LHCN-M2 (cell line): Measurements from ENCODE around the gene KLF11. TPM values are rescaled to one million over a fixed set of nuclear protein-coding genes. Genes with fewer than 3 reads are reported as not detected.
A peak's percentile ranks its signal among the peaks of the same experiment; 100 is the strongest.

Source experiments
- DNase-seq: peaks from one replicate; pipeline ENCODE4 v3.0.0-alpha.2; 2012; ENCODE audit warnings: low read depth
- total RNA-seq: library from RNA; depleted of rRNA; stranded (reverse); fragments of >200 nt; gene quantifications from 2 replicates; pipeline ENCODE4 v1.2.3, GENCODE V29; 2014

Gene KLF11
- total RNA-seq, 1 experiment from 2014 or later = 3.1 TPM

DNA sequence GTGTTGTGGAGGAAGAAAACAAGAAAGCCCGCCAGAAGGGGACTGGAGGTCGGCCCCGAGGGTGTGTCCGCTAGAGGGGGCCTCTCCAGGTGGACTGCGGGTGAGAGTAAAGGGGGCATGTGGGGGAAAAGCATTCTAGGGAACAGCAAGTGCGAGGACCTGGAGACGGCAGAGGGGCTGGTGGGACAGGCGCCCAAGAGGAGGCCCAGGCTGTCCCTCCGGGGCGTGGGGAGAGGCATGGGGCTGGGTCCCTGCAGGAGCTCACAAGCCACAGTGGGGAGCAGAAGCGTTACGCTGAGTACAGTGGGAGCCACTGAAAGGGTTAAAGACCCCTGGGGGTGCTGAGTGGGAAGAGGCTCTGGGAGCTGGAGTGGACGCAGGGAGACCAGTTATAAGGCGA lies 1.6 kb upstream of the KLF11 start:
- no peak for DNase-seq

DNA sequence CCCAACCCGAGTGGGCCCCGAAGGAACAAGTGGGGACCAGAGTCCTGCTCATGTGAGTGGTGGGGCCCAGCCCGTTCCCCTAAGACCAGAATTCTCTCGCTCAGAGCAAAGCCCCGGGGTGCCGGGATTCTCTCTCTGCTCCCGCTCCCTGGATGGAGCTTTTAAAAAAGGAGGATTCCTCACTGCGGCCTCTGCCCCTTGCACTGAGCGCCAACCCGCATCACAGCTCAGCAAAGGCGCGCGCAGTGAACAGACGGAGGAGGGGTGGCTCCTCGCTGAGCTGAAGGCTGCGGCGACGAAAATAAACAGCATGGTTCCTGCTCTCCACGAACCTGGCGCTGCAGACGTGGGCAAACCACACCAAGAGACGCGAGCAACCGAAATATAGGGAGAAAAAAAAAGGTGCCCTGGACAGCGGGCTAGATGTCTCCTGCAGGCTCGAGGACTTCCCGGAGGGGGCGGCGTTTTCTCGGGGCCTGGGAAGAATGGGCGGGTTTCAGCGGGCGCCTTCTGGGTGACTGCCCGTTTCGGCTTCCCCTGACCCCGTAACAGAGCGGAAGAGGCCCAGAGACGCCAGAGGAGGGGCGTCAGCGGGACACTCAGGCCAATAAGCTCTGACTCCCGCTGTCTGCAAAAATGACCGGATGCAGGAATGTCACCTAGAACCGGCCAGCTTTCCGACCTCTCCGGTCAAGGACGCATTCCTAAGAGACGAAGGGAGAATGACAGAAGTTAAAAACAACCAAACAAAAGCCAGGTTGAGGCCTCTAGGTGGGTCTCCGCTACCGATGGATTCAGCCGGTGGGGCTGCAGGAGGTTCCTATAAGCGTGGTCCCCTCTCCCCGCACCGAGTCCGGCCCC lies 819 bp upstream of the KLF11 start:
- DNase-seq = no peak

DNA sequence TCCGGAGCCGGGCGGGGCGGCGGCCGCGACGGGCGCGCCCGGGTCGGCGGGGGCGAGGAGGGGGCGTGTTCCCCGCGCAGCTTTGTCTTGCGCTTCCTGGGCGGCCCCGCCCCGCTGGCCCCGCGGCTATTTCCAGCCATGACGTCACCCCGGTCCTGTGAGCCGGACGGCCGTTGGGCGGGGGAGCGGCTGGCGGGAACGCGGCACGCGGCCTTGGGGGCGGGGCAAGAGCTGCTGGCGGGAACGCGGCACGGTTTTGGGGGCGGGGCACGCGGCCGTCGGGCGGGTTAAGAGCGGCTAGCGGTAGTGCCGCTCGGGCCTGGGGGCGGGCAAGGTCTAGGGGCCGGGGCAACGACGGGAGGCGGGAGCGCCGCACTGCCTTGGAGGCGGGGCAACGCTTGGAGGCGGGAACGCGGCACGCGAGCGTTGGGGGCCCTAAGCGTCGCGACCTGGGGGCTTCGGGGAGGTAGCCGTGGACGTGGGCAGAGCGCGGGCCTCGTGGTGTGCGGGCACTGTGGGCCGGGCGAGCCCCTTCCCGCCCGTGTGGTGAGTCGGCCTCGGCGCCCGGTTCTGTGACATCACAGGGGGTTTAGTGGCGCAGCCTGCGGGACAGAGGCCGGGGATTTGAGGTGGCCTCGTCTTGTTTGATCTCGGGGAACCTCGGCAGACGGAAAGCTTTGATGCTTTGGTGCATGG lies 704 bp downstream of the KLF11 start:
- peak; percentile 77 for DNase-seq

DNA sequence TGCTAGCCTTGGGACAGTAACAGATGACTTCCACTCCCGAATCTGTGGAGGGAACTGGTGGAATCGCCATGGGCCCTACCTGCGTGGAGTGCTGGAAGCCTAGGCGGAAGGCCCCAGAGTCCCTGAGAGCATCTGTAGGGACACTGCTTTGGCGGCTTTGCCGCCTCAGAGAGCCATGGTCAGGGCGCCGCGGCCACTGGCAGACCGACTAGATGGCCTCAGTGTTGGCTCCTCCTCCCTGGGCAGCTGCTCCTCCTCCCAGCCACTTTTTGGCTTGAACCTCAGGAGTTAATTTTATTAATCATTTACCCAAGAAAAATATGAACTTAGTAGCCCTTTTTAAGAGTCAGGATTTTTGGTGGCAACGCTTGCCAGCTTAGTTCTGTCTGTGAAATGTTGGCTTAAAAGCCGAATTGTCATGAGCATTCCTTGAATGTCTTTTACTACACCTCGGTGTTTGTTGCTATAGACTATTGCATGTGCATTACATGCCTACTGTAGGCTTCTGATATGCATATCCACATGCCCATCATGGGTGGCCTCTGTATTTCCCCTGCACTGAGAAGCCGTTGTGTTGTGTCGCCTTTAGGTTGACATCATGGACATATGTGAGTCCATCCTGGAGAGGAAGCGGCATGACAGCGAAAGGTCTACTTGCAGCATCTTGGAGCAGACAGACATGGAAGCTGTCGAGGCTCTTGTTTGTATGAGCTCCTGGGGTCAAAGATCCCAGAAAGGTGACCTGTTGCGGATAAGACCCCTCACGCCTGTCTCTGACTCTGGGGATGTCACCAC lies 2.4 kb downstream of the KLF11 start:
- no peak for DNase-seq

DNA sequence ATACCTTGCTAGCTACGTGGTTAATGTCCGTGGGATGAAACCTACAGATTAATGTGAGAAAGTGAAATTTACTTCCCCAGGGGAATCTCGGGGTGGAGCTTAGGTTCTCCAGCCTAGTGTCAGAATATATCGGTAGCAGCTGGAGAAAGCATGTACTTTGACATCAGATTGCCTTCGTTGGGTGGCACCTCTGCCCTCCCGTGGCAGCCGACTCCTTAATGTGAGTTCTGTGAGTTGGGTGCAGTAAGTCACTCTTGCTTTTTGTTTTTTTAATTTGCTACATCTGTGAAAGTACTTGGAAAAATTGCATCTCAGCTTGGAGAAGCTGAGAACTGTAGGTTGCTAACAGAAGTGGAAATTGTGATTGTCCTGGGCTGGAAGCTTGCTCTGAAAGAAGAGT lies 3.6 kb downstream of the KLF11 start:
- DNase-seq = no peak

DNA sequence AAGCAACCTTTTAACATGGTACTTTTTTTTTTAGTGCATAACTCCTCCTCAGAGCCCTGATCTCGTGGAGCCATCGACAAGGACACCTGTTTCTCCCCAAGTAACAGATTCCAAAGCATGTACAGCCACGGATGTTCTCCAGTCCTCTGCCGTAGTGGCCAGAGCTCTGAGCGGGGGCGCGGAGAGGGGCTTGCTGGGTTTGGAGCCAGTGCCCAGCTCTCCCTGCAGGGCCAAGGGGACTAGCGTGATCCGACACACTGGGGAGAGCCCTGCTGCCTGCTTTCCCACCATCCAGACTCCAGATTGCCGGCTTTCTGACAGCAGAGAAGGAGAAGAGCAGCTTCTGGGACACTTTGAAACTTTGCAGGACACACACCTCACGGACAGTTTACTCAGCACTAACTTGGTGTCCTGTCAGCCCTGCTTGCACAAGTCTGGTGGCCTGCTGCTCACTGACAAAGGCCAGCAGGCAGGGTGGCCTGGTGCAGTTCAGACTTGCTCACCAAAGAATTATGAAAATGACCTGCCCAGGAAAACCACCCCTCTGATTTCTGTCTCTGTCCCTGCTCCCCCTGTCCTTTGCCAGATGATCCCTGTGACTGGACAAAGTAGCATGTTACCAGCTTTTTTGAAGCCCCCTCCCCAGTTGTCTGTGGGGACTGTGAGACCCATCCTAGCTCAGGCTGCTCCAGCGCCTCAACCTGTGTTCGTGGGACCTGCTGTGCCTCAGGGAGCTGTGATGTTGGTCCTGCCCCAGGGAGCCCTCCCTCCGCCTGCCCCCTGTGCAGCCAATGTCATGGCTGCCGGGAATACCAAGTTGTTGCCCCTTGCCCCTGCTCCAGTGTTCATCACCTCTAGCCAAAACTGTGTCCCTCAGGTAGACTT lies 4.5 kb downstream of the KLF11 start:
- DNase-seq = no peak

GRCh38 chr2:10048501-10049171 lies 5.3 kb downstream of the KLF11 start:
- peak; percentile 49 for DNase-seq

DNA sequence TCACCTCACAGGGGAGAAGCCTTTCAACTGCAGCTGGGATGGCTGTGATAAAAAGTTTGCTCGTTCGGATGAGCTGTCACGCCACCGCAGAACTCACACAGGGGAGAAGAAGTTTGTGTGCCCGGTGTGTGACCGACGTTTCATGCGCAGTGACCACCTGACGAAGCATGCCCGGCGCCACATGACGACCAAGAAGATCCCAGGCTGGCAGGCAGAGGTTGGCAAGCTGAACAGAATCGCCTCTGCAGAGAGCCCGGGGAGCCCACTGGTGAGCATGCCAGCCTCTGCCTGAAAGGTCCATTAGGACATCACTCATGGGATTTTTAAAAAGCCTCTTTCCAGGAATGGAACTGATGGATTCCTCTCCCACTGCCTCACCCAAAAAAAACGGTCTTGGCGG lies 8.9 kb downstream of the KLF11 start:
- DNase-seq = no peak

DNA sequence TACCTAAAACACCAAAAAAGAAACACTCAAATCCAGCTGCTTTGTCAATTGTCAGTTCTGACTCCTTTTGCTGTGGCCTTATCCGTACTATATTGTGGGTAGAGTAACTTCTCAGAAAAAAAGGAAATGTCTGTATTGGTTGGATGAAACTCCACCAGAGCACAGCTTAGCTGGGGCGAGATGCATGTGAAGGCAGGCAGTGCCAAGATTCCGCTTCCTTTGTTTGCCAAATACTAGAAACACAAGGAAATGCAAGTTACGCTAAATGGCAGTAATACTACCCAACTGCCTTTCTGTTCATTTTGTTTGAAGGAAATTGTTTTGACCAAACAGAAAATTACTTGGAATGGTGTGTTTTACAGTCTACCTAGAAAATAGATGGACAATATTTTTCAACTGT lies 10.0 kb downstream of the KLF11 start:
- DNase-seq = no peak

DNA sequence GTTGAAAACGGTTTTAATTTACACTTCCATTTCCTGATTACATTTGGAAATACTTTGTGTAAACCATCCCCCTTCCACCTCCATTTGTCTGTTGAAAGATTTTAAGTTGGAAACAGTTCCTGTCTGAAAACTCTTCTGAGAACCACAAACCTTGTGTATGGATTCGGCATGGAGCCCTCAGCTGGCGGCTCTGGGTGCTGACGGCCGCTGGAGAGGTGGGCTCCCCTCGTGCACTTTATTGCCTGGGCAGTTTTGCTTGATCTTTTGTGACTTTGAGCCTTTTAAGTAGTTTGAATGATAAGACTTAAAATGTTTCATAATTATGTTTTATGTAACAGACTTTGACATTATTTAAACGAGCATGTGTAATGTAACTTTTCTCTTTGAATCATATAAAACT lies 11.1 kb downstream of the KLF11 start:
- no peak for DNase-seq

DNA sequence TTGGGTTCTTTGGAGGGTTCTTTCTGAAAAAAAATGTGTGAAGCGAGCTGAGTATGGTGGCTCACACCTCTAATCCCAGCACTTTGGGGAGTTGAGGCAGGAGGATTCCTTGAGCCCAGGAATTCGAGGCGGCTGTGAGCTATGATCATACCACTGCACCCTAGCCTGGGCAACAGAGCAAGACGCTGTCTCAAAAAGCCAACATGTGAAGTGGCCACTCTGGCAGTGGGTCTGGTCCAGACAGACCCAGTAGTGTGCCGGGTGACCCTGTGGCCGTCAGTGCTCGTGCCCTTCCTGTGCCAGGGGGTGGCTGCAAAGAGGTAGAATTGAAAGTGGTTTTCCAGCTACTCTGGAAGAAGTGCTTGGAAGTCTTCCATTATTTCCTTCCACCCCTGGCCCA lies 11.6 kb downstream of the KLF11 start:
- no peak for DNase-seq

DNA sequence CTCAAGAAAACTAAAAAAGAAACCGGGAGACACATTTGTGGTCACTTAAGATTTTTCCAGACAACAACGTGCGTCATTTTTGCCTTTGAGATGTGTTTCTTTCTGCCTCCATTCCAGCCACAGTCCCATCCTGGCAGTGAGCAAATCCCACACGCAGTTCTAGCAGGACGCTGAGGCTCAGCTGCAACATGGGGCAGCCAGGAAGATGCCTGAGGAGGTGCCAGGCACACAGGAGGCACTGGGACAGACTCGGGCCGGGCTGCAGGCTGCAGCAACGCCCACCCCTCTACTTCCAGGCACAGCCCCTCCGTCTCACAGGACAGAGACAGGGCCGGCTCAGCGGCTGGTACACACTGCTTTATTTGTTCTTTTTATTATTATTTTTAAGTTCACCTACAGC lies 13.1 kb downstream of the KLF11 start:
- no peak for DNase-seq

DNA sequence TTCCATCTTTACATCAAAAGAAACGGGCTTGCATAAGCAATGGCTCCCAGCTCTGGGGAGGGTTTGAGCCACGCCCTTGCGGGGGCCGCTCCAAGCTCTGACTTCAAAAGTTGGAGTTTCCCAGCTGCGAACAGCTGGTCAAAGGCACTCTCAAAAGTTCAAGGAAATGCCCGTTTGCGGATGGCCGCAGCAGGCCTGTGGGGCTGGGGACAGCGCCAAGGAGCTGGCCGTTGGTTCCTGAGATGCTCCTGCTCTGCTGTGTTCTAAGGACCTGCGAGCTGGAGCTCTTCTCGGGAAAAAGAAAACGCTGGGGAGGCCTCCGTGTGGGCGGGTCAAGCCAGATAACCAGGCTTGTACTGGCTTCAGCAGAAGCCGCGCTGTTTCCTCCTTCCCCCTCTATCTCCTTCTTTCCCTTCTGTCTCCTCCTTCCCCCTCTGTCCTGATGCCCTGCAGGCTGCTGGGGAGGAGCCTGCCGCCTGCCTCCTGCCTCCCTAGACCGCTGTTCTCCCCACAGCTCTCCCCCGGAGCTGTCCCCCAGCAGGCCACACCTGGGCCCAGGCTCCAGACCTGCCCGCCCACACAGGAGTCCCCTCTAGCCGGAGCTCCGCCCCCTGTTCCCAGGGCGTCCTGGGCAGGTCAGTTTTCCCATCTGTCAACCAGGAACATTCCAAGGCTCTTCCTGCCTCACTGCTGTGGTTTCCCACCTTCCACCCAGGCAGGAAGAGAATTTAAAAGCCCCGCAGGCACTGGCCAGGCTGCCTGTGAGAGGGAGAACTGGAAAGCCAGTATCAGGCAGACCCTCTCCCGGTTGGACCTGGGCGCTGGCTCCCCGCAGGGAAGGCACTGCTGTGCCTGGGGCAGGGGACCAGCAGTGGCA lies 14.1 kb downstream of the KLF11 start:
- DNase-seq = peak; percentile 77

DNA sequence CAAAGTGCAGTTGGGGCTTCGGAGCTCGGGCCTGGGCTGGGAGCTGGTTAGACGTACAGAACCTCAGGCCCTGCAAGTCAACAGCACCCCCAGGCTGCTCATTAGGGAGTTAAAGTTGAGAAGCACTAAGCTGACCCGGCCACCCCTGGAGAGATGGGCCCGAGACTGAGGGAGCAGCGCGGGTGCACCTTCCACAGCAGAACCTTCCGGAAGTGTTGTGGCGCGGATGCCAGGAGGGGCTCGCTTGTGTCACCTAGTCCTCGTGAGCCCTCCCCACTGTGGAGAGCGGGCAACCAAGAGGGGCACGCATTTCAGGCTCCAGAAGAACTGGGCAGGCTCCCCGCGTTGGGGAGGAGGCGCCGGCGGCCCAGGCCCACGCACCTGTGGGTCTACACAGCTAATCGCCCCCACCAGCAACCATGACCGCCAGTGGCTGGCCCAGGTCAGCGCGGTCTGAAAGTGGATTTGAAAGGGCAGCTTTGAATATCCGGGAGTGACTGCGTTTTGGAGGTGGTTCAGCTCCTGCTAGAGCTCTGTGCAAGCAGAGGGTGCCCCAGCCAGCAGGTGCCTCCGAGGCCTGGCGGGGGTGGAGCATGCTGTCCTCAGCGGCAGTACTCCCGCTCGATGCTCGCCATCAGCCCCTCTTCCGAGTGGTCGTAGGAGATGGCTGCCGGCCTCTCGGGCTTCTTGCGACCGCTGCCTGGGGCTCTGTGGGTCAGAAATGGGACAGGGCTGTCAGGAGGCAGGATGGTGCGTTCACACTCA lies 15.1 kb downstream of the KLF11 start:
- DNase-seq = no peak

DNA sequence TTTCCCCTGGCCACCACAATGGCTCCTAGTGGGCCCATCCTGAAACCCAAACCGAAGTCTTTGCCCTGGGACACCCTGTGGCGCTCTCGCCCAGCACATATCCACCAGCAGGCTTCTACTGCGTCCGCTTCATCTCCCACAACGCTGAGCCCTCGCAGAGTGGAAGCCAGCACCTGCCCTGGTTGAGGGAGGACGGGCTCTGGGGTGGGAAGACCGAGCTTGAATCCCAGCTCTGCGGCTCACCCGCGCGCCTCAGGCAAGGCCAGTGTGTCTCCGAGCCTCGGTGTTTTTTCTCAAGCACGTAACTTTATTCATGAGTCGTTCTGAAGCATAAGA lies 15.6 kb downstream of the KLF11 start:
- DNase-seq = no peak

GRCh38 chr2:10059552-10060335 lies 16.4 kb downstream of the KLF11 start:
- no peak for DNase-seq

GRCh38 chr2:10061221-10061925 lies 18.0 kb downstream of the KLF11 start:
- no peak for DNase-seq

GRCh38 chr2:10062931-10063365 lies 19.6 kb downstream of the KLF11 start:
- DNase-seq = no peak
